Measurements from ENCODE around the gene AMT.

AMT gene

DNA sequence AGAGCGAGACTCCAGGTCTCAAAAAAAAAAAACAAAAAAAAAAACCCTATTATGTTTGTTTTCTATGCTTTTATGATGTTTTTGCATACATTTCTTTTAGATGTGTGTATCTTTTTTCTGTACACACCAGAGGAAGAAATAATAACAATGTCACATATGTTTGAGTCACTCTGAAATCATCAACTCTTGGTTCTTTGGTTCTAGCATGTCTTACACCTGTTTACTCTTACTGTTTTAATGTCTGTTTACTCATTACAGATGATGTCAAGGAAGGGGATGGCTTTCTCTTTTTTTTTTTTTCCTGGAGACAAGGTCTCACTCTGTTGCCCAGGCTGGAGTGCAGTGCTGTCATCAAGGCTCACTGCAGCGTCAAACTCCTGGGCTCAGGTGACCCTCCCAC lies 34.6 kb downstream of the AMT start:
- DNase-seq (ENCODE audit: low read depth), result no peak

DNA sequence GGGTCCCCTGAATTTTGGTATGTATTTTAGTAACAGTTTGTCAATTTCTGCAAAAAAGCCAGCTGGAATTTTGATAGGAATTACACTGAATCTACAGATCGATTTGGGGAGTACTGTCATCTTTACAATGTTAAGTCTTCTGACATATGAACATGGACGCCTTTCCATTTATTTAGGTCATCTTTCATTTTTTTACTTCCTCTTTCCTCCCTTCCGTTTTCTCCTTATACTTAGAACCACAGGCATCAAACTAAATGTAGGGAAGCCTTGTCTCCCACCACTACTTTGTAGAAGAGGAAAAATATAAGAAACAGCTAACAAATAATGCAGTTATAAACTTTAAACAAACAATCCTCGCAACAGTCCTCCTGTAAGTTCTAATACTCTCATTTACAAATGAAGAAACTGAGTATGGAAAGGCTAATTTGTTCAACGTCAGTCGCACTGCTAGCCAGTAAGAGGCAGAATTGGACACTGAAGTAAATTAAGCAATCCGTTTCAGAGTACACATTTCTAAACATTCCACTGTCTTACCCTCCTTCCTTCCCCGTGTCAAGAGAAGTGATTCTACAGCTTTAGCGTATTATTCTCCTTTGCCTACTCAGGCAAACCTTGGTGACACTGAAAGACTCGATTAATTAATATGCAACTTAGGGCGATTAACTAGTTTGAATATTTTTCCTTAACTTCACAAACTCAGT lies 36.1 kb downstream of the AMT start:
- DNase-seq (ENCODE audit: low read depth), result no peak

DNA sequence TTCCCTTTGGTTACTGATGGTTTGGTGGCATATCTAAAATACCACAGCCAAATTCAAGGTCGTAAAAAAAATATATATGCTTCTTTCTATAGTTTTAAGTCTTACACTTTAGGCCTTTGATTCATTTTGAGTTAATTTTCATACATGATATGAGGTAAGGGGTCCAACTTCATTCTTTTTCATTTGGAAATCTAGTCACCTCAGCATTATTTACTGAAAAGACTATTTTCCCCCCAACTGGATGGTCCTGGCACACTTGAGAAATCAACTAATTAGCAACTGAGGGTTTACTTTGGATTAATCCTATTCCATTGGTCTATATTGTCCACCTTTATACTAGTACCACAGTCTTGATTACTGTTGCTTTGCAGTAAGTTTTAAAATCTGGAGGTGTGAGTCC lies 36.7 kb downstream of the AMT start:
- no peak for DNase-seq (ENCODE audit: low read depth)

DNA sequence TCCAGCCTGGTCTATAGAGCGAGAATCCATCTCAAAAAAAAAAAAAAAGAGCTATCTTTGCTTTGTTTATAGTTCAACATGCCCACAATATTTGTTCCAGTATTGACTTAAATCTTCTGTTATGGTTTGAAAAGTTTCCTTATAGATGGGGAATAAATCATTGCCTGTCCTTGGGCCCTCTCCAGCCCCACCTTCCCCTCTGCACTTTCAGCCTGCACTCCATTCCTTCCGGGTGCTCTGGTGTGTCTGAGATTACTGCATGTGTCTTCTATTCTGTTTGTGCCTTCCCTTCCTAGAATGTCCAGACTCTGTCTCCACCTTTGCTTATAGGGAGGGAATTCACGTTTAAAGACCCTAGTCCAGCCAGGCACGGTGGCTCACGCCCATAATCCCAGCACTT lies 38.9 kb downstream of the AMT start:
- no peak for DNase-seq (ENCODE audit: low read depth)

DNA sequence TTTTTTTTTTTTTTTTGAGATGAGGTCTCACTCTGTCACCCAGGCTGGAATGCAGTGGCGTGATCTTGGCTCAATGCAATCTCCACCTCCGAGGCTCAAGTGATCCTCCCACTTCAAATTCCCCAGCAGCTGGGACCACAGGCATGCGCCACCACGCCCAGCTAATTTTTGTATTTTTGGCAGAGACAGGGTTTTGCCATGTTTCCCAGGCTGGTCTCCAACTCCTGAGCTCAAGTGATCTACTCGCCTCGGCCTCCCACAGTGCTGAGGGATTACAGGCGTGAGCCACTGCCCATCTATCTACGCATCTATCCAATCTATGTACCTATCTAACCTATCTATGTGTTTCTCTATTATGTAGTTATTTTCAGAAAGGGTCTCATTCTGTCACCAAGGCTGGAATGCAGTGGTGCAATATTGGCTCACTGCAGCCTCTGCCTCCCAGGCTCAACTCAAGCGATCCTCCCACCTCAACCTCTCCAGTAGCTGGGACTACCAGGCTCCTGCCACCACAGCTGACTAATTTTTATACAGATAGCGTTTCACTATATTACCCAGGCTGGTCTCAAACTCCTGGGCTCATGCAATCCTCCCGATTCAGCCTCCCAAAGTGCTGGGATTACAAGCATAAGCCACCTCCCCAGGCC lies 43.9 kb downstream of the AMT start:
- no peak for DNase-seq (ENCODE audit: low read depth)

DNA sequence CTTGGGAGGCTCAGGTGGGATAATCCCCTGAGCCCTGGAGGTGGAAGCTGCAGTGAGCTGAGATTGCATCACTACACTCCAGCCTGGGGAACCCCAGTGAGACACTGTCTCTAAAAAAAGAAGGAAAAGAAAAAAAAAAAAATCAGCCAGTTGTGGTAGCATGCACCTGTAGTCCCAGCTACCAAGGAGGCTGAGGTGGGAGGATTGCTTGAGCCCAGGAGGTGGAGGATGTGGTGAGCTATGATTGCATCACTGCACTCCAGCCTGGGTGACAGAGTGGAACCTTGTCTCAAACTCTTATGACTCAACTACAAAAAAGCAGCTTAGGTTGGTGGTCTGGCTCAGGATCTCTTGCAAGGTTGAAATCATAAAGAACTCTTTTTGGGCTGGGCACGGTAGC lies 44.8 kb downstream of the AMT start:
- no peak for DNase-seq (ENCODE audit: low read depth)

DNA sequence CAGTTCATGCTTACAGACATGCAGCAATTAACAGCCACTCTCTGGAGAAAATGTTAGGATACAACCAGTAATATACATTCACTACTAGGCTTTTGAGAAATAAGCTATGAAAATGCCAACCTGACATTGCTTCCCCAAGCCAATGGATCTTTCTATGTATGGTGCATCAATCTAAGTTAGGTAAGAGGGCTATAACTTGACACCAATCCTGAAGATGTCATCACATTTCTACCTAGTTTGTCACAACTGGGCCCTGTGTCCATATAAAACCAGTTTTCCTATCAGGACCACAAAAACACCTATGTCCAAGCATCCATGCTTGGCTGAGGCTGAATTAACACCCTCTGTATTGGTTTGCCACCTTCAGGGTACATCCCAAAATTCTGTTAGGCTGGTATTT lies 50.3 kb downstream of the AMT start:
- no peak for DNase-seq (ENCODE audit: low read depth)

DNA sequence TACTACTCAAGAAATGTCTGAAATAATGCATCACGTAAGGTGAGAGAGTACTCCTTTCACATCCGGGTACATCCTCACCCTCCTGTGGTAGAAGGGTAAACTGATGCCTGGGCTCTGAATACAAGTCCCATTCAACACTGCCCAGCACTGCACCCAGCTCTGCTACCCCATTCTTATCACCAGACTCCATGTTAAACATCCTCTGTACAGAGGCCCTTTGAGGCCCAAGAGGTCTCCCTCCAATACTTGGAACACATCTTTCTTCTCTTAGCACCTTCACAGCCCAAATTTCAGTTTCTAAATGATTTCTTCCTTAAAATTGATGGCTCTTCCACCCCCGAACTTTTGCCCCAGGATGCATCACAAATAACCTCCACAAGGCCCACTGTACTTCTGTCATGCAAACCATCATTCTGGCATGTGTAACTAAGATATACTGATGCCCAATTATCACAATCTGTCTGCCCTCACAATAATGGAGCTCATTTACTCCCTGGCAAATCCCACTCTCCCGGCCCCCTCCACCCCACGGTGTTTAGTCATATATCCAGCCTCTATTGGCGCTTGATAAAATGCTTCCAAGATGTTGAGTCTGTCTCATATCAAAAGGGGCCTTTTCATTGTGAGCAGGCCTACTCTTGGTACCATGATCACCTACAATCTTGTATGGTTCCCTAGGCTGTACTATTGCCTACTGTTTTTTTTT lies 51.5 kb downstream of the AMT start:
- DNase-seq (ENCODE audit: low read depth), result no peak
